ENCODE results near the gene HS3ST6. TPM values are rescaled to one million over a fixed set of nuclear protein-coding genes. Genes with fewer than 3 reads are reported as not detected.

Gene HS3ST6
- total RNA-seq, 2 donors from 2014 or later = not detected

- Histone ChIP-seq H3K4me1 (ENCODE audit: control insufficient read depth, insufficient read depth, low read length) (no peaks in the 10 kb centered on the region), H3K27me3 (ENCODE audit: control insufficient read depth, insufficient read depth, low read length, poor library complexity, severe bottlenecking) (no peaks in the 10 kb centered on the region), H3K36me3 (ENCODE audit: control insufficient read depth, insufficient read depth, low read length) (peaks cover 4% of the 10 kb centered on the region), H3K27ac (ENCODE audit: low read depth, low read length) (no peak overlapping the region), H3K9me3 (ENCODE audit: control insufficient read depth, low read length) (no peaks in the 10 kb centered on the region), H3K4me3 (ENCODE audit: low read length) (no peak overlapping the region), H3K9ac (ENCODE audit: extremely low read depth, low read length, poor library complexity, severe bottlenecking) (no peak overlapping the region)
- 93 to 99% methylated on average over 15 to 17 of the region's 17 CpGs for WGBS, 2 experiments (ENCODE audit: insufficient coverage in 1 of 2, insufficient read length in 1 of 2)
- TF ChIP-seq, protein P1, sequence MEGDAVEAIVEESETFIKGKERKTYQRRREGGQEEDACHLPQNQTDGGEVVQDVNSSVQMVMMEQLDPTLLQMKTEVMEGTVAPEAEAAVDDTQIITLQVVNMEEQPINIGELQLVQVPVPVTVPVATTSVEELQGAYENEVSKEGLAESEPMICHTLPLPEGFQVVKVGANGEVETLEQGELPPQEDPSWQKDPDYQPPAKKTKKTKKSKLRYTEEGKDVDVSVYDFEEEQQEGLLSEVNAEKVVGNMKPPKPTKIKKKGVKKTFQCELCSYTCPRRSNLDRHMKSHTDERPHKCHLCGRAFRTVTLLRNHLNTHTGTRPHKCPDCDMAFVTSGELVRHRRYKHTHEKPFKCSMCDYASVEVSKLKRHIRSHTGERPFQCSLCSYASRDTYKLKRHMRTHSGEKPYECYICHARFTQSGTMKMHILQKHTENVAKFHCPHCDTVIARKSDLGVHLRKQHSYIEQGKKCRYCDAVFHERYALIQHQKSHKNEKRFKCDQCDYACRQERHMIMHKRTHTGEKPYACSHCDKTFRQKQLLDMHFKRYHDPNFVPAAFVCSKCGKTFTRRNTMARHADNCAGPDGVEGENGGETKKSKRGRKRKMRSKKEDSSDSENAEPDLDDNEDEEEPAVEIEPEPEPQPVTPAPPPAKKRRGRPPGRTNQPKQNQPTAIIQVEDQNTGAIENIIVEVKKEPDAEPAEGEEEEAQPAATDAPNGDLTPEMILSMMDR (conservative IDR thresholded peaks at IDR 0.05) = no peak
- peaks cover 22% of the 10 kb centered on the region for H3K36me3 Mint-ChIP-seq (ENCODE audit: low read depth)
- no peak for DNase-seq
- H3K4me1 Mint-ChIP-seq = peaks cover 3% of the 10 kb centered on the region
- H3K27ac Mint-ChIP-seq = no peak overlapping the region
- peaks cover 4% of the 10 kb centered on the region for H3K27me3 Mint-ChIP-seq (ENCODE audit: insufficient read depth)
- H3K4me3 Mint-ChIP-seq = no peak overlapping the region
- no peaks in the 10 kb centered on the region for H3K9me3 Mint-ChIP-seq
Observed at GRCh38 chr16:1938910-1939309, 20.7 kb upstream of the HS3ST6 start.

DNA sequence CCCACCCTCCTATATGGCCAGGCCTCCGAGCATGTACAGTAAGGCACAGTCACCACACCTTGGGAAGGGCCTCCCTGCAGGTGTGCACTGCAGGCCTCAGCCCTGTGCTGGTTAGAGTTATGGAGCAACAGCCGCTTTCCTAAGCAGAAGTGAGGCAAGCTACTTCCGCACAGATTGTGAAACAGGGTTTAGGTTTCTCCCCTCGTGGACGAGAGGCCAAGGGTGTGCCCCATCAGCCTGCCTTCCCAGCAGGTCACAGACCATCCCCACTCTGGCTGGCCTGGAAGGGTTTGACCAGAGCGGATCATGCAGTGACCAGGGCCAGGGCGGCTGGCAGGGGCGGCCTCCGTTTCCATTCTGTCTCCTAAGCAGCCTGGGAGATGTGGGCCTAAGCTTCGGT lies 20.1 kb upstream of the HS3ST6 start:
- peaks cover 22% of the 10 kb centered on the region for H3K36me3 Mint-ChIP-seq (ENCODE audit: low read depth)
- Histone ChIP-seq H3K4me1 (ENCODE audit: control insufficient read depth, insufficient read depth, low read length) (no peaks in the 10 kb centered on the region), H3K27me3 (ENCODE audit: control insufficient read depth, insufficient read depth, low read length, poor library complexity, severe bottlenecking) (no peaks in the 10 kb centered on the region), H3K9me3 (ENCODE audit: control insufficient read depth, low read length) (no peaks in the 10 kb centered on the region), H3K9ac (ENCODE audit: extremely low read depth, low read length, poor library complexity, severe bottlenecking) (no peak overlapping the region), H3K36me3 (ENCODE audit: control insufficient read depth, insufficient read depth, low read length) (peaks cover 4% of the 10 kb centered on the region), H3K4me3 (ENCODE audit: low read length) (no peak overlapping the region), H3K27ac (ENCODE audit: low read depth, low read length) (no peak overlapping the region)
- DNase-seq = no peak
- H3K4me3 Mint-ChIP-seq = no peak overlapping the region
- H3K27ac Mint-ChIP-seq = no peak overlapping the region
- H3K4me1 Mint-ChIP-seq = peaks cover 3% of the 10 kb centered on the region
- 90 to 94% methylated on average over 9 to 10 of the region's 10 CpGs for WGBS, 2 experiments (ENCODE audit: insufficient coverage in 1 of 2, insufficient read length in 1 of 2)
- no peaks in the 10 kb centered on the region for H3K9me3 Mint-ChIP-seq
- TF ChIP-seq, protein P1 (conservative IDR thresholded peaks at IDR 0.05) = no peak
- H3K27me3 Mint-ChIP-seq (ENCODE audit: insufficient read depth) = peaks cover 1% of the 10 kb centered on the region

- Mint-ChIP-seq H3K27me3 (ENCODE audit: insufficient read depth) (peaks cover 1% of the 10 kb centered on the region), H3K27ac (no peak overlapping the region), H3K36me3 (ENCODE audit: low read depth) (peaks cover 22% of the 10 kb centered on the region), H3K4me3 (no peak overlapping the region), H3K4me1 (peaks cover 3% of the 10 kb centered on the region), H3K9me3 (no peaks in the 10 kb centered on the region)
- Histone ChIP-seq H3K9me3 (ENCODE audit: control insufficient read depth, low read length) (no peaks in the 10 kb centered on the region), H3K36me3 (ENCODE audit: control insufficient read depth, insufficient read depth, low read length) (peaks cover 4% of the 10 kb centered on the region), H3K4me3 (ENCODE audit: low read length) (no peak overlapping the region), H3K4me1 (ENCODE audit: control insufficient read depth, insufficient read depth, low read length) (no peaks in the 10 kb centered on the region), H3K27ac (ENCODE audit: low read depth, low read length) (no peak overlapping the region), H3K9ac (ENCODE audit: extremely low read depth, low read length, poor library complexity, severe bottlenecking) (no peak overlapping the region), H3K27me3 (ENCODE audit: control insufficient read depth, insufficient read depth, low read length, poor library complexity, severe bottlenecking) (no peaks in the 10 kb centered on the region)
- TF ChIP-seq, protein P1 (conservative IDR thresholded peaks at IDR 0.05) = no peak
- WGBS, 2 experiments (ENCODE audit: insufficient coverage in 1 of 2, insufficient read length in 1 of 2) = 93 to 100% methylated on average over 4 to 11 of the region's 11 CpGs
- DNase-seq = no peak
Observed at GRCh38 chr16:1936945-1937479, 18.8 kb upstream of the HS3ST6 start.

All from endodermal cell (in vitro differentiated cells).